Smooth muscle cell of the coronary artery (primary cell): ENCODE results near the gene STK25. TPM values are rescaled to one million over a fixed set of nuclear protein-coding genes. Genes with fewer than 3 reads are reported as not detected.

ENCODE experiments used
- total RNA-seq: library from RNA; depleted of rRNA; stranded (reverse); fragments of >200 nt; gene quantifications from 2 replicates; pipeline ENCODE4 v1.2.3, GENCODE V29; 2014; ENCODE audit warnings: low replicate concordance

STK25 gene
- total RNA-seq, result 181 and 244 TPM in 2 replicates

DNA sequence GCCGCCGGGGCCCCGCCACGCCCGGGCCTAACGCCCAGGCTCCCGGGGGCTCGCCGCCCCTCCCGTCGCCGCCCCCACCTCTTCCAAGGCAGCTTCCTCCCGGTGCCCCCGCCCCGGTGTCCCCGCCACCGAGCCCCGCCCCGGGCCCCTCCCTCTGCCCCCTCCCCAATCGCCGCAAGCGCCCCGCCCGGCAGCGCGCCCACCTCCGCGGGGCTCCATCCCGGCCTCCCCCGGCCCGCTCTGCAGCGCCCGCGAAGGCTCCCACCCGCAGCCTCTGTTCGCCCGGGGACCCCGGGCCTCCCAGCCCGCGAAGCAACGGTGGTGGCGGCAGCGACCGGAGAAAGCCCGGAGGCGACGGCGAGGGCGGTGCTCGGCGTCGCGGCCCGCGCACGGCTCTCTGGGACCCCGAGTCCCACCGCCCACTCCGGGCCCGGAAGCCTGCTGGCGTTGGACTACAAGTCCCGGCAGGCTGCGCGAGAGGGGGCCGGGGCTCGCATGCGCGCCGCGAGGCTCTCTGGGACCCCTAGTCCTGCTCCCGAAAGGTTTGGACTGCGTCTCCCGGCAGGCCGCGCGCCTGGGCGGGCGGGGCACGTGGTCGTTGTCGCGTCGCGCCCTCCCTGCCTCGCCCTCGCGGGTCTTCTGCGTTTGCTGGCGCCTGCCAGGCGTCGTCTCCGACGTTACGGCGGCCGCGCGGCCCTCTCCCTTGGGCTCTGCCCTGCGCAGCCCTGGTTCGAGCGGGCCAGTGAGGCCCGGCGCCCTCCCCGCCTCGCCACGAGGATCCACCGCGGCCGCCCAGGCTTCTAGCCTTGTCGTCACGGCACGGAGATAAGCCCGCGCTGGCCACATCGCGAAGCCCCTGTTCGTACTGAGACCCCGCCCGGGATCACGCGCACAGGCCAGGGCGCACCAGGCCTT, at the start of gene STK25:
TSS of gene STK25 (minus strand) at position 345 of the 915 bp plus-strand sequence. CDS start 549 bp downstream, outside the sequence.

Other genes starting within 250 kb of the STK25 start
- 1,542 and 1,698 TPM in 2 replicates for gene HDLBP, start 192.9 kb downstream of the STK25 start, total RNA-seq
- 425 and 506 TPM in 2 replicates for gene SEPTIN2, start 192.7 kb downstream of the STK25 start, total RNA-seq
- 34.5 and 53.9 TPM in 2 replicates for gene FARP2, start 152.3 kb downstream of the STK25 start, total RNA-seq
- gene BOK, start 50.2 kb upstream of the STK25 start, total RNA-seq, result 4.9 and 13.5 TPM in 2 replicates
- 37.7 and 44.8 TPM in 2 replicates for gene THAP4, start 128.6 kb upstream of the STK25 start, total RNA-seq
- 70.1 and 97.0 TPM in 2 replicates for gene ATG4B, start 129.1 kb upstream of the STK25 start, total RNA-seq
- gene DTYMK, start 178.2 kb upstream of the STK25 start, total RNA-seq, result 8.2 and 20.8 TPM in 2 replicates
- 16.3 and 31.9 TPM in 2 replicates for gene ING5, start 193.5 kb upstream of the STK25 start, total RNA-seq
- 15.3 and 17.8 TPM in 2 replicates for gene D2HGDH, start 226.0 kb upstream of the STK25 start, total RNA-seq